Kidney capillary endothelial cell (primary cell): Measurements from ENCODE around the gene EFCAB5.
A peak's percentile ranks its signal among the peaks of the same experiment; 100 is the strongest.
"Not testable (repeated sequence)": the region's sequence is repeated elsewhere in the genome, so short reads cannot be mapped to it uniquely, and the experiment has no call there.

Experiments used
- DNase-seq: peaks from one replicate; pipeline ENCODE4 v3.0.0-alpha.2; 2018; ENCODE audit warnings: low spot score

Gene EFCAB5

GRCh38 chr17:30005709-30006320, 64.4 kb downstream of the EFCAB5 start:
- DNase-seq: no peak

- DNase-seq: not testable (repeated sequence)
Observed at GRCh38 chr17:30011934-30012333, 70.5 kb downstream of the EFCAB5 start.

DNA sequence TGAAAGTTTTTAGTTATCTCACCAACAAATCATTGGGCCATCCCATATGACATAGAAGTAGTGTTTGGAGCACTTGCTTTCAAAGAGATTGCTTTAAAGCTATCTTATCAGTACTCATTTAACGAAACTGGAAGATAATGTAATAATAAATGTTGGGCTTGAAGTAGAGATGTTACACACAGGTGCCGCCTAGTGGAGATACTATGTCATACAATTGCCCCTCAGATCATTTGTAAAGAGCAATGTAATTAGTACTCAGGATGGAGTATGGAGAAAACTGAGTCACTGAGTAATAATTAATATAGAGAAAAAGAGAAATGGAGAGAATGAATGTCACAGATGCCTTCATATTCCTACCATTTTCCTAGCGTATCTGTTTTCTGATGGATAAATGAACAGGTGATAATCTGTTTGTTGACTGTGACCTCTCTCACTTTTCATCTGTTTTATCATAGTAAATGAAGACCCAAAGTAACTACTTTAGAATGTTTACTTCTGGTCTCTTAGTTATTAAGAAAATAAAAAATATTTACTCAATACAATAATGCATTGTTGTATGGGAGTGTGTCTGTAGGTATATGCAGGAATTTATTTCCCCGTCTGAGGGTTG, 80.4 kb downstream of the EFCAB5 start:
- DNase-seq: peak; percentile 48

DNA sequence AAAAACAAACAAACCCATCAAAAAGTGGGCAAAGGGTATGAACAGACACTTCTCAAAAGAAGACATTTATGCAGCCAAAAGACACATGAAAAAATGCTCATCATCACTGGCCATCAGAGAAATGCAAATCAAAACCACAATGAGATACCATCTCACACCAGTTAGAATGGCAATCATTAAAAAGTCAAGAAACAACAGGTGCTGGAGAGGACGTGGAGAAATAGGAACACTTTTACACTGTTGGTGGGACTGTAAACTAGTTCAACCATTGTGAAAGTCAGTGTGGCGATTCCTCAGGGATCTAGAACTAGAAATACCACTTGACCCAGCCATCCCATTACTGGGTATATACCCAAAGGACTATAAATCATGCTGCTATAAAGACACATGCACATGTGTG, 83.9 kb downstream of the EFCAB5 start:
- DNase-seq: not testable (repeated sequence)

DNA sequence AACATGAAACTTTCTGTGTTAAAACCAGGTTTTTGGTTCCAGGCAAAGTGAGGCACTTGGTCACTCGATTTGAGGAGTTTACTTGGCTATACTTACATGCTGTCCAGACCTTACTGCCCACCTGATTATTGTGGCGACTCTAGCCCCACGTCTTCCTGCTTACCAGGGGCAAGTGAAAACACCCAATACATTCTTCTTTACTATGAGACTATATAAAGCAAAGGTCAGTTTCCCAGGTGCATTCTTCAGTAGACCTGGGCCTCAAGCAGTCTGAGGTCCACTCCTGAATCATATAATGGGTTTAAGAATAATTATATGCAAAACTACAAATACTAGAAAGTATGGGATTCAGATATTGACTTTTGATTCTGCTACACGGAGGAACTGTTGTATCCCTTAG, 86.2 kb downstream of the EFCAB5 start:
- DNase-seq: no peak

GRCh38 chr17:30031214-30031869, 89.9 kb downstream of the EFCAB5 start:
- no peak for DNase-seq

GRCh38 chr17:30035369-30035768, 93.9 kb downstream of the EFCAB5 start:
- no peak for DNase-seq

DNA sequence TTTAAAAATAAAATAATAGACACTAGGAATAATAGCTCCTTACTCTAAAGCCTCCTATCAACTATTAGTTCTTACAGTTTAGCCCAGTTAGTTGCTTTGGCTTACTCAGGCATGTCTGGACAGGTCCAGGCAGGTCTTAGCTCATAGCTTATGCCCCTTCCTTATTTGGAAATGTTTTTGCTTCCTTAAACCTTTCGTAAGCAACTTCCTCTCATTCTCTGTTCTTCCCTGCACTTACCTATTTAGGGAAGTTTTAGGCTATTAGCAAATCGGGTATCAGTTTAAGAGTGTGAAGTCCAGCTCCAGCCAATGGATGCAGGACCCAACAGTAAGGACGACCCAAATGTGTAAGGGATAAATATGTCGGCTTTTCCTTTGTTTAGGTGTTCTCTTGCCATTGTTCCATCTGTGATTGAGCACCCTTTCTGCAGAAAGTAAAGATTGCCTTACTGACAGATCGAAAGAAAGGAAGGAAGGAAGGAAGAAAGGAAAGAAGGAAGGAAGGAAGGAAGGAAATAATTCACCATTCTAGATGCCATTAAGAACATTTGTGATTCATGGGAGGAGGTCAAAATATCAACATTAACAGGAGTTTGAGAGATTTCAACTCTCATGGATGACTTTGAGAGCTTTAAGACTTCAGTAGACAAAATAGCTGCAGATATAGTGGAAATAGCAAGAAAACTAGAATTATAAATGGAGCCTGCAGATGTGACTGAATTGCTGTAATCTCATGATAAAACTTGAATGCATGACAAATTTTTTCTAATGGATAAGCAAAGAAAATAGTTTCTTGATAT, 99.5 kb downstream of the EFCAB5 start:
- not testable (repeated sequence) for DNase-seq

DNA sequence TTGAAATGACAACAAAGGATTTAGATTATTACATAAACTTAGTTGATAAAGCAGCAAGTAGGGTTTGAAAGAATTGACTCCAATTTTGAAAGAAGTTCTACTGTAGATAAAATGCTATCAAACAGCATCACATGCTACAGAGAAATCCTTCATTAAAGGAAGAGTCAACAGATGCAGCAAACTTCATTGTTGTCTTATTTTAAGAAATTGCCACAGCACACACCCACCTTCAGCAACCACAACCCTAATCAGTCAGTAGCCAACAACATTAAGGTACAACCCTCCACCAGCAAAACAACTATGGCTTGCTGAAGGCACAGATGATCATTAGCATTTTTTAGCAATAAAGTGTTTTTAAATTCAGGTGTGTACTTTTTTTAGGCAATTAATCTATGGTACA, 100.1 kb downstream of the EFCAB5 start:
- no peak for DNase-seq

DNA sequence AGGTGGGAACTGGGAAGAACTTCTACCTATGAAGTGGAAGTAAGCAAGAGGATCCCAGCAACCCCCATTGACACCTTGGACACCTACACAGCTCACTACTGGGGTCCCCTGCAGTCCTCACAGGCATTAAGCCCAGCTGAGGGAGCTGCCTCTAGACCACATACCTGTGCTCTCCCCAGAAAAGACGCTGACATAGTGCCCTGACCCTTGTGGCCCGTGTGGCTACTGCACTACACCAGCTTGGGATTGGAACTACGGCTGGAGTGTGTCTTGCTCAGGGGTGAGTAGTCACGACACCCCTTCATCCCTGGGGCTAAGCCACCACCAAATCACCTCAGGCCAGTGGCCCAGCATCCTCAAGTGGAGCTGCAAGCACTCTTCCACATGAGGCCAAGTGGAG, 120.9 kb downstream of the EFCAB5 start:
- no peak for DNase-seq

- no peak for DNase-seq
Observed at GRCh38 chr17:30064738-30065137, 123.3 kb downstream of the EFCAB5 start.

DNA sequence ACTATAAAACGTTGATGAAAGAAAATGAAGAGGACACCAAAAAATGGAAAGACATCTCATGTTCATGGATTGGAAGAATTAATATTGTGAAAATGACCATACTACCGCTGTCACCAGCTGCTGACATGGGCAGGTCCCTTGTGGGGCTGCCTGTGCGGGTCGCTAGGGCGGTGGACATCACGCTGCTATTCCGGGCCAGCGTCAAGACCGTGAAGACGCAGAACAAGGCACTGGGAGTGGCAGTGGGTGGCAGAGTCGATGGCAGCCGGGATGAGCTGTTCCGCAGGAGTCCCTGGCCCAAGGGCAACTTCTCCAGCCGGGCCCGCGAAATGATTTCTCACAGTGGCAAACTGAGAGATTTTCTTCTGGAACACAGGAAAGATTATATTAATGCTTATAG, 127.0 kb downstream of the EFCAB5 start:
- DNase-seq: no peak

DNA sequence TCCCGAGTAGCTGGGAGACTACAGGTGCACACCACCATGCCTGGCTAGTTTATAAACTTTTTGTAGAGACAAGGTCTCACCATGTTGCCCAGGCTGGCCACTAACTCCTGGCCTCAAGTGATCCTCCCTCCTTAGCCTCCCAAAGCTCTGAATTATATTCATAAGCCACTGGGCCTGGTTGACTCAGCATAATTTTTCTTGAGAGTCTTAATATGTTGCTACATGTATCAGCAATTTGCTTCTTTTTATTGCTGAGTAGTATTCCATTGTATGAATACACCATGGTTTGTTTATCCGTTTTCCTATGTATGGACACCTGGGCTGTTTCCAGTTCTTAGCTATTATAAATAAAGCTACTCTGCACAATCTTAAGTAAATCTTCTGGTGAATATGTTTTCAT, 132.8 kb downstream of the EFCAB5 start:
- DNase-seq: no peak

- no peak for DNase-seq
Observed at GRCh38 chr17:30074730-30075129, 133.3 kb downstream of the EFCAB5 start.

DNA sequence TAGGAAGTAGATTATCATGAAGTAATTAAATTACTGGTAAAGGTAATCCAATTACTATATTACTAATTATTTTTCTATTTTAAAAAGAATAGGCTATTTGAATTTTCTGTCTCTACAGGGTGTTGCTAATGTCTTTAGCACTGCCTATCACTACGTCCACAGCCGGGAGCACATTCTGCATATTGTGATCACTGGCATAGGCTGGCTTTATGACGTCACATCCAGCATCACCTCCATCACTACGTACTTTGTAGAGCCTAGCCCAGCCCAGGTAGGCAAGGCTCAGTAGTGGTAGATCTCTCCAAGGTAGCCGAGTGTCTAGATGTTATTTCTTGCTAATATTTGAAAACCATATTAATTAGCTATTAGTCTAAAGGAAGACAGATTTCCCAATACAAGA, 141.3 kb downstream of the EFCAB5 start:
- no peak for DNase-seq

DNA sequence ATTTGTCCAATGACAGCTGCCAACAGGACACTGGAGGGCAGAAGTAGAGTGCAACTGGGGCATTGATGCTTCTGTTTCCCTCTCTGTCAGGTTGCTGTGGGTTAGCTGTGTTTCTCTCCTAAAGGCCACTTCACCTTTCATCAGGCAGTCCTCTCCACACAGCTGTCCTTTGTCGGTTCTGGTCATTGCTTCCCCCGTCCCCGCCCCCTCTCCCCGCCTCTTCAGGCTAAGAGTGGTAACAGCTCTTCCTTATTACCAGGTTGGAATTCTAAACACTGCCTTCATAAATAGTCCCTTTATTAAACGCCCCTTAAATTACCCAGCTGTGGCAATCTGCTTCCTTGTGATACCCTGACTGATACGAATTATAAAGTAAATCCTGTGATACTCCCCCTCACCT, 143.4 kb downstream of the EFCAB5 start:
- DNase-seq: no peak

DNA sequence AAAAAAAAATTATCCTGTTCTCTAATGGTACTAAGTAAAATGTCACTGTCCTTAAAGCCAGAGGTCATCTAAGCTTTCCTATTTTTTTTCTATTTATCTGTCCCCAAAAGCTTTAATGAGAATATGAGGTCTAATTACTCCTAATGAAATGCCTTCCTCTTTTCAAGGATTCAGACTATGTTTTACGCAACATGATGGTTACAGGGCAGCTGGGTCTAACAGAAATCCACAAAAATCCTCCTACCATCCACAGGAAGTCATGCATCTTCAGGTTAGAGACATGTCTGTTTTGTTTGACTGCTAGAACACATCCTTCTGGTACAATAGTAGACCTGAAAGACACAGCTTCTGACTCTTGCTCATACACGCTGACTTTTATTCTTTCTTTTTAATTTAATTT, 145.5 kb downstream of the EFCAB5 start:
- no peak for DNase-seq

DNA sequence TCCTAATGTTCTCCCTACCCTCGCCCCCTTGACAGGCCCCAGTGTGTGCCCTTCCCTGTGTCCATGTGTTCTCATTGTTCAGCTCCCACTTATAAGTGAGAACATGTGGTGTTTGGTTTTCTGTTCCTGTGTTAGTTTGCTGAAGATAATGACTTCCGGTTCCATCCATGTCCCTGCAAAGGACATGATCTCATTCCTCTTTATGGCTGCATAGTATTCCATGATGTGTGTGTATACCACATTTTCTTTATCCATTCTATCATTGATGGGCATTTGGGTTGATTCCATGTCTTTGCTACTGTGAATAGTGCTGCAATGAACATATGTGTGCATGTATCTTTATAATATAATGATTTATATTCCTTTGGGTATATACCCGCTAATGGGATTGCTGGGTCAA, 146.0 kb downstream of the EFCAB5 start:
- DNase-seq: not testable (repeated sequence)

GRCh38 chr17:30091121-30091670, 149.8 kb downstream of the EFCAB5 start:
- DNase-seq: peak; percentile 22

- DNase-seq: peak; percentile 63
Observed at GRCh38 chr17:30091771-30092170, 150.3 kb downstream of the EFCAB5 start.

DNA sequence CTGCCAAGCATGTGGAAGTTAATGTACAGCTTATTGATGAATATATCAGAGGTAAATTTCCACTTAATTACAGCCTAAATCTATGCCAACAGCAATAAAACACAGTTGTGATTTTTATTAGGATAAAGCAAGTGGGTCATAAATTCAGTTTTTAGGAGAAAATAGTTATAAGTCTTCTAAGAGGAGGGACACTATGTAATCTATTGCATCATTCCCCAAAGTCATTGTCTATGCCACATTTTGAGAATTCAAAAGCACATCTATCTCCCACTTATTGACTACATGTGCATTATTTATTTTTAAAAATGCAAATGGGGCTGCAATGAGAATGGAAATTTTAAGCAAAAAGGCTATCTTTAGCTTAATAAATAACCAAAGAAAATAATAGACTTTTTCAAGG, 151.5 kb downstream of the EFCAB5 start:
- DNase-seq: no peak

GRCh38 chr17:30093463-30094147, 152.2 kb downstream of the EFCAB5 start:
- peak; percentile 71 for DNase-seq
